ENCODE results near the gene EIPR1.
A peak's percentile ranks its signal among the peaks of the same experiment; 100 is the strongest.

Gene EIPR1

GRCh38 chr2:3193443-3194330 is 183.9 kb downstream of the EIPR1 start:
- DNase-seq = no peak
- Histone ChIP-seq H3K36me3 (ENCODE audit: control insufficient read depth in 1 of 2, insufficient read depth in 2 of 2, low read depth in 1 of 2, low read length in 2 of 2) (peaks cover 44 to 62% of the 10 kb centered on the region in 2 experiments), H3K18ac (ENCODE audit: low read depth in 1 of 2, low read length in 2 of 2) (no peak overlapping the region), H3K14ac (ENCODE audit: low read length in 2 of 2) (no peak overlapping the region), H2BK120ac (ENCODE audit: low read depth, low read length) (no peak overlapping the region), H2BK12ac (ENCODE audit: low read length in 2 of 2) (no peak overlapping the region), H2AFZ (ENCODE audit: low read depth, low read length) (no peak overlapping the region), H2BK15ac (ENCODE audit: low read depth, poor library complexity, severe bottlenecking) (no peak overlapping the region), H3K4me3 (ENCODE audit: insufficient read depth in 1 of 2, low read depth in 1 of 2, low read length in 2 of 2) (no peak overlapping the region), H3K27ac (ENCODE audit: low read length, poor library complexity, severe bottlenecking) (no peak overlapping the region), H3K9ac (ENCODE audit: low read length) (no peak overlapping the region), H2AK5ac (ENCODE audit: low read length, severe bottlenecking) (no peak overlapping the region), H3K23ac (ENCODE audit: low read length in 2 of 2) (no peak overlapping the region), H3K79me1 (replicated peaks; ENCODE audit: low read length, poor library complexity, severe bottlenecking) (peaks cover 3% of the 10 kb centered on the region), H3K27me3 (ENCODE audit: control insufficient read depth in 1 of 2, insufficient read depth in 1 of 2, low read length in 2 of 2) (no peaks in the 10 kb centered on the region), H2BK5ac (ENCODE audit: low read depth, low read length, poor library complexity, severe bottlenecking) (no peak overlapping the region), H4K91ac (ENCODE audit: low read length) (no peak overlapping the region), H4K8ac (ENCODE audit: low read length) (no peak overlapping the region), H3K4ac (ENCODE audit: low read depth in 1 of 2, low read length in 2 of 2) (no peak overlapping the region), H3K4me2 (ENCODE audit: low read length, poor library complexity, severe bottlenecking) (no peak overlapping the region), H3K4me1 (ENCODE audit: control insufficient read depth, insufficient read depth, low read depth, low read length) (peaks cover 3% of the 10 kb centered on the region), H3K9me3 (ENCODE audit: control insufficient read depth, low read length) (no peaks in the 10 kb centered on the region)
- 91% methylated on average over 19 of the region's 20 CpGs for WGBS

DNA sequence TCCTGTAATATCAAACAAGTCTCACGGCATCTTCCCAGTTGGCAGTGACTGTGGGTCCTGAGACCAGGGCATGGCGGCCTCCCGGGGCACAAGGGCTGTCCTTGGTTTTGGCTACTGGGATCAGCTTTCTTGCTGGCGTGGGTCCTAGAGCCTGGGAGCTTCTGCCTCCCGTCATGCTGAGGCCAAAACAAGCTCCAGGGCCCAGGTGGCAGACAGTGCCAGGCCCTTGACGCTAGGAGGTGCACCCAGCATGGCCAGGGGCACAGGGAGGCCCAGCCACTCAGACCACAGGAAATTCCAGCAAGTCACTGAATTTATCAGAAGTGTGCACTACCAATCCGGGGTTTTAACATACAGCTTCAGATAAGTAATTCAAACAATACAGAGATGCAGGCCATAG is 184.7 kb downstream of the EIPR1 start:
- H3K36me3 ChIP-seq (ENCODE audit: control insufficient read depth in 1 of 2, insufficient read depth in 2 of 2, low read depth in 1 of 2, low read length in 2 of 2) = peaks cover 50 to 67% of the 10 kb centered on the region in 2 experiments
- no peak overlapping the region for H2BK5ac ChIP-seq (ENCODE audit: low read depth, low read length, poor library complexity, severe bottlenecking)
- no peak overlapping the region for H4K8ac ChIP-seq (ENCODE audit: low read length)
- peaks cover 6% of the 10 kb centered on the region for H3K4me1 ChIP-seq (ENCODE audit: control insufficient read depth, insufficient read depth, low read depth, low read length)
- DNase-seq = no peak
- no peak overlapping the region for H3K4me2 ChIP-seq (ENCODE audit: low read length, poor library complexity, severe bottlenecking)
- 97% methylated on average over 6 of the region's 7 CpGs for WGBS
- no peak overlapping the region for H2BK120ac ChIP-seq (ENCODE audit: low read depth, low read length)
- H2BK15ac ChIP-seq (ENCODE audit: low read depth, poor library complexity, severe bottlenecking) = no peak overlapping the region
- H2BK12ac ChIP-seq (ENCODE audit: low read length in 2 of 2) = no peak overlapping the region
- no peak overlapping the region for H2AK5ac ChIP-seq (ENCODE audit: low read length, severe bottlenecking)
- no peak overlapping the region for H3K23ac ChIP-seq (ENCODE audit: low read length in 2 of 2)
- no peak overlapping the region for H3K9ac ChIP-seq (ENCODE audit: low read length)
- H3K27me3 ChIP-seq (ENCODE audit: control insufficient read depth in 1 of 2, insufficient read depth in 1 of 2, low read length in 2 of 2) = no peaks in the 10 kb centered on the region
- no peaks in the 10 kb centered on the region for H3K9me3 ChIP-seq (ENCODE audit: control insufficient read depth, low read length)
- peaks cover 6% of the 10 kb centered on the region for H3K79me1 ChIP-seq (replicated peaks; ENCODE audit: low read length, poor library complexity, severe bottlenecking)
- no peak overlapping the region for H2AFZ ChIP-seq (ENCODE audit: low read depth, low read length)
- H3K18ac ChIP-seq (ENCODE audit: low read depth in 1 of 2, low read length in 2 of 2) = no peak overlapping the region
- no peak overlapping the region for H3K4ac ChIP-seq (ENCODE audit: low read depth in 1 of 2, low read length in 2 of 2)
- no peak overlapping the region for H4K91ac ChIP-seq (ENCODE audit: low read length)
- H3K4me3 ChIP-seq (ENCODE audit: insufficient read depth in 1 of 2, low read depth in 1 of 2, low read length in 2 of 2) = no peak overlapping the region
- H3K14ac ChIP-seq (ENCODE audit: low read length in 2 of 2) = no peak overlapping the region
- H3K27ac ChIP-seq (ENCODE audit: low read length, poor library complexity, severe bottlenecking) = no peak overlapping the region

DNA sequence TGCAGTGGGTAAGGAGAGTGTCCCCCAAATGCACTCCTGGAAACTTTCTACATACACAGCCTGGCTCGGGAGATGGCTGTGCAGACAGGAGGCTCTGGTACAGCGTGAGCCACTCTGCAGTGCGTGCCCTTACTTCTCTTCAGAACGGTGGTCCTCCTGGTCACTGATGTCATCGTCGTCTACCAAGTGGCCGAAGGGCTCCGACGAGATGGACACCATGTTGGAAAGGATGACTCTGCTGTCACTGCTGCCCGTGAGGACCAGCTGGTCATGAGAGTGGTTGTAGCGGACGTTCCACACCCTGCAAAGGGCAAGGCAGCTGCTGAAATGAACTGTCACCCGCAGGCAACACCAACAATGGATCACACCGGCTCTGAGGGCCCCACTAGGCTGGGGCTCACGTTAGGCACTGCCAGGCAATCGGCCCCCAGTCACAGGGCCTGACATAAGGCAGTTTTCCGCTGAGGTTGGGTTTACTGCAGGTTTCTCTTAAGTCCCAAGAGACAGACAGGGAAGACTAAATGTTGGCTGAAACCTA is 185.3 kb downstream of the EIPR1 start:
- no peak overlapping the region for H4K8ac ChIP-seq (ENCODE audit: low read length)
- no peak overlapping the region for H3K4me2 ChIP-seq (ENCODE audit: low read length, poor library complexity, severe bottlenecking)
- no peak overlapping the region for H2BK5ac ChIP-seq (ENCODE audit: low read depth, low read length, poor library complexity, severe bottlenecking)
- no peak overlapping the region for H3K27ac ChIP-seq (ENCODE audit: low read length, poor library complexity, severe bottlenecking)
- H3K27me3 ChIP-seq (ENCODE audit: control insufficient read depth in 1 of 2, insufficient read depth in 1 of 2, low read length in 2 of 2) = no peaks in the 10 kb centered on the region
- no peaks in the 10 kb centered on the region for H3K9me3 ChIP-seq (ENCODE audit: control insufficient read depth, low read length)
- WGBS = 98% methylated on average over 17 of the region's 17 CpGs
- no peak overlapping the region for H2AFZ ChIP-seq (ENCODE audit: low read depth, low read length)
- H3K14ac ChIP-seq (ENCODE audit: low read length in 2 of 2) = no peak overlapping the region
- no peak overlapping the region for H2BK15ac ChIP-seq (ENCODE audit: low read depth, poor library complexity, severe bottlenecking)
- peaks cover 50 to 66% of the 10 kb centered on the region in 2 experiments for H3K36me3 ChIP-seq (ENCODE audit: control insufficient read depth in 1 of 2, insufficient read depth in 2 of 2, low read depth in 1 of 2, low read length in 2 of 2)
- peaks cover 5% of the 10 kb centered on the region for H3K4me1 ChIP-seq (ENCODE audit: control insufficient read depth, insufficient read depth, low read depth, low read length)
- H3K4me3 ChIP-seq (ENCODE audit: insufficient read depth in 1 of 2, low read depth in 1 of 2, low read length in 2 of 2) = no peak overlapping the region
- peaks cover 4% of the 10 kb centered on the region for H3K79me1 ChIP-seq (replicated peaks; ENCODE audit: low read length, poor library complexity, severe bottlenecking)
- no peak overlapping the region for H3K4ac ChIP-seq (ENCODE audit: low read depth in 1 of 2, low read length in 2 of 2)
- H3K23ac ChIP-seq (ENCODE audit: low read length in 2 of 2) = peak overlapping the region in 1 of 2 experiments; percentile 26
- H3K18ac ChIP-seq (ENCODE audit: low read depth in 1 of 2, low read length in 2 of 2) = no peak overlapping the region
- no peak overlapping the region for H4K91ac ChIP-seq (ENCODE audit: low read length)
- no peak for DNase-seq
- no peak overlapping the region for H2AK5ac ChIP-seq (ENCODE audit: low read length, severe bottlenecking)
- H2BK12ac ChIP-seq (ENCODE audit: low read length in 2 of 2) = no peak overlapping the region
- H3K9ac ChIP-seq (ENCODE audit: low read length) = no peak overlapping the region
- no peak overlapping the region for H2BK120ac ChIP-seq (ENCODE audit: low read depth, low read length)

GRCh38 chr2:3189961-3190360 is 187.7 kb downstream of the EIPR1 start:
- Histone ChIP-seq H3K23ac (ENCODE audit: low read length in 2 of 2) (no peak overlapping the region), H2BK15ac (ENCODE audit: low read depth, poor library complexity, severe bottlenecking) (no peak overlapping the region), H3K18ac (ENCODE audit: low read depth in 1 of 2, low read length in 2 of 2) (no peak overlapping the region), H2AK5ac (ENCODE audit: low read length, severe bottlenecking) (no peak overlapping the region), H3K4me3 (ENCODE audit: insufficient read depth in 1 of 2, low read depth in 1 of 2, low read length in 2 of 2) (no peak overlapping the region), H3K4ac (ENCODE audit: low read depth in 1 of 2, low read length in 2 of 2) (no peak overlapping the region), H3K4me1 (ENCODE audit: control insufficient read depth, insufficient read depth, low read depth, low read length) (peaks cover 4% of the 10 kb centered on the region), H2BK12ac (ENCODE audit: low read length in 2 of 2) (no peak overlapping the region), H3K79me1 (replicated peaks; ENCODE audit: low read length, poor library complexity, severe bottlenecking) (peaks cover 3% of the 10 kb centered on the region), H3K4me2 (ENCODE audit: low read length, poor library complexity, severe bottlenecking) (no peak overlapping the region), H3K9me3 (ENCODE audit: control insufficient read depth, low read length) (no peaks in the 10 kb centered on the region), H3K27ac (ENCODE audit: low read length, poor library complexity, severe bottlenecking) (no peak overlapping the region), H2BK5ac (ENCODE audit: low read depth, low read length, poor library complexity, severe bottlenecking) (no peak overlapping the region), H3K36me3 (ENCODE audit: control insufficient read depth in 1 of 2, insufficient read depth in 2 of 2, low read depth in 1 of 2, low read length in 2 of 2) (peaks cover 46 to 69% of the 10 kb centered on the region in 2 experiments), H2AFZ (ENCODE audit: low read depth, low read length) (no peak overlapping the region), H2BK120ac (ENCODE audit: low read depth, low read length) (no peak overlapping the region), H3K9ac (ENCODE audit: low read length) (no peak overlapping the region), H4K8ac (ENCODE audit: low read length) (no peak overlapping the region), H4K91ac (ENCODE audit: low read length) (no peak overlapping the region), H3K27me3 (ENCODE audit: control insufficient read depth in 1 of 2, insufficient read depth in 1 of 2, low read length in 2 of 2) (no peaks in the 10 kb centered on the region), H3K14ac (ENCODE audit: low read length in 2 of 2) (no peak overlapping the region)
- DNase-seq = no peak
- WGBS = 93% methylated on average over 8 of the region's 8 CpGs
